ENCODE results near the gene CHAF1A. TPM values are rescaled to one million over a fixed set of nuclear protein-coding genes. Genes with fewer than 3 reads are reported as not detected.
A peak's percentile ranks its signal among the peaks of the same experiment; 100 is the strongest.

The CHAF1A gene
- total RNA-seq, 1 donor from 2014 or later = 9.8 TPM

- peak; percentile 84 for DNase-seq
Observed at GRCh38 chr19:4379383-4380253, 22.8 kb upstream of the CHAF1A start.

- DNase-seq = peak; percentile 43
Observed at GRCh38 chr19:4380254-4380727, 22.1 kb upstream of the CHAF1A start.

GRCh38 chr19:4385291-4386040 lies 17.0 kb upstream of the CHAF1A start:
- DNase-seq = no peak

- DNase-seq = peak; percentile 56
Observed at GRCh38 chr19:4386041-4386782, 16.2 kb upstream of the CHAF1A start.

GRCh38 chr19:4388337-4389063 lies 13.9 kb upstream of the CHAF1A start:
- peak; percentile 77 for DNase-seq

GRCh38 chr19:4389064-4389375 lies 13.4 kb upstream of the CHAF1A start:
- DNase-seq = no peak

- DNase-seq = no peak
Observed at GRCh38 chr19:4389511-4390016, 12.9 kb upstream of the CHAF1A start.

GRCh38 chr19:4390017-4390566 lies 12.3 kb upstream of the CHAF1A start:
- no peak for DNase-seq

- peak; percentile 48 for DNase-seq
Observed at GRCh38 chr19:4390567-4391305, 11.7 kb upstream of the CHAF1A start.

GRCh38 chr19:4391306-4391693 lies 11.1 kb upstream of the CHAF1A start:
- no peak for DNase-seq

GRCh38 chr19:4391701-4392483 lies 10.5 kb upstream of the CHAF1A start:
- DNase-seq = peak; percentile 69

- peak; percentile 45 for DNase-seq
Observed at GRCh38 chr19:4393947-4394590, 8.4 kb upstream of the CHAF1A start.

GRCh38 chr19:4396949-4397783 lies 5.3 kb upstream of the CHAF1A start:
- no peak for DNase-seq

GRCh38 chr19:4399812-4400134 lies 2.7 kb upstream of the CHAF1A start:
- peak; percentile 58 for DNase-seq

GRCh38 chr19:4400135-4400936 lies 2.1 kb upstream of the CHAF1A start, which contains the start of gene SH3GL1:
SH3GL1 (minus strand) TSS chr19:4400547; CDS start chr19:4400368, 179 bp downstream.
- DNase-seq = peak; percentile 98

GRCh38 chr19:4401769-4402170 lies 670 bp upstream of the CHAF1A start:
- no peak for DNase-seq

- DNase-seq = no peak
Observed at GRCh38 chr19:4403005-4403761, 743 bp downstream of the CHAF1A start.

All from tongue (tissue), 2 donors.